HG02798 (cell line): Measurements from ENCODE around the gene KBTBD6.
"Not testable (repeated sequence)": the region's sequence is repeated elsewhere in the genome, so short reads cannot be mapped to it uniquely, and the experiment has no call there.

Source experiments
- ATAC-seq: cut with Tn5 transposase; IDR thresholded peaks from one replicate; pipeline ENCODE4 v1.9.1; 2021; ENCODE audit warnings: mild to moderate bottlenecking; ENCODE audit not compliant: unreplicated experiment, poor library complexity

The KBTBD6 gene

DNA sequence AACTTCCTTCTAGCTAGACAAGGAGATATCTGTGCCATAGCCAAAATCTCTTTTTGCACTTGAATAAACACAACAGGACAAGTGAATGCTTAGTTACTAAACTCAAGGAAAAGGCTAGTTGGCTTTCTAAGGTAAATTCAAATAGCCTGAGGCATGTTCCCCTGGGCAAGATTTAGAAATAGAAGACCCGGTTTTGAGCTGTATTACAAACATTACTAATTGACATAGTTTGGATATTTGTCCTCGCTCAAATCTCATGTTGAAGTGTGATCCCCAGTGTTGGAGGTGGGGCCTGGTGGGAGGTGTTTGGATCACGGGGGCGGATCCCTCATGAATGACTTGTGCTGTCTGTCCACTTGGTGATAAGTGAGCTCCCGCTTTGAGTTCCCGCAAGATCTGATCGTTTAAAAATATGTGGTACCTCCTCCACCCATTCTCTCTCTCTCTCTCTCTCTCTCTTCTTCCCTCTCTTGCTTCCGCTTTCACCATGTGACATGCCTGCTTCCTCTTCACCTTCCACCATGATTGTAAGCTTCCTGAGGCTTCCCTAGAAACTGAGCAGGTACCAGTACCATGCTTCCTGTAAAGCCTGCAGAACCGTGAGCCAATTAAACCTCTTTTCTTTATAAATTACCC, 3.9 kb upstream of the KBTBD6 start:
- no peak for ATAC-seq

DNA sequence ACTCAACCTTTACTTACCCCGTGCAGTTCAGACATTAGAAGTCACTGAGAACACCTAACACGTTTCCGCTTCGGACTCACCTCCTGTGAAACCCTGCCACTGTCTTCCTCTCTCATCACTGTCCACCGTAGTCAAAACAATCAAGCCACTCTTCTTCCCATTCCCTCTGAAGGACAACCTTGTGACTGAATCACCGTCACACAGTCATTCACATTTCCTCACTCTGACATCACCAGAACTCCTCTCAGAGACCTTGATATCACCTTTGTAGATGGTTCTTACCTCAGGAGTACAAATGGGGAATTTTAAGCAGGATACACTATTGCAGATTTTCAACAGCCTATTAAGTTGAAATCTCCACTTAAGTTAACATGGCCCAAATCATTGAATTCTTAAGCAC, 1.3 kb upstream of the KBTBD6 start:
- ATAC-seq: no peak

DNA sequence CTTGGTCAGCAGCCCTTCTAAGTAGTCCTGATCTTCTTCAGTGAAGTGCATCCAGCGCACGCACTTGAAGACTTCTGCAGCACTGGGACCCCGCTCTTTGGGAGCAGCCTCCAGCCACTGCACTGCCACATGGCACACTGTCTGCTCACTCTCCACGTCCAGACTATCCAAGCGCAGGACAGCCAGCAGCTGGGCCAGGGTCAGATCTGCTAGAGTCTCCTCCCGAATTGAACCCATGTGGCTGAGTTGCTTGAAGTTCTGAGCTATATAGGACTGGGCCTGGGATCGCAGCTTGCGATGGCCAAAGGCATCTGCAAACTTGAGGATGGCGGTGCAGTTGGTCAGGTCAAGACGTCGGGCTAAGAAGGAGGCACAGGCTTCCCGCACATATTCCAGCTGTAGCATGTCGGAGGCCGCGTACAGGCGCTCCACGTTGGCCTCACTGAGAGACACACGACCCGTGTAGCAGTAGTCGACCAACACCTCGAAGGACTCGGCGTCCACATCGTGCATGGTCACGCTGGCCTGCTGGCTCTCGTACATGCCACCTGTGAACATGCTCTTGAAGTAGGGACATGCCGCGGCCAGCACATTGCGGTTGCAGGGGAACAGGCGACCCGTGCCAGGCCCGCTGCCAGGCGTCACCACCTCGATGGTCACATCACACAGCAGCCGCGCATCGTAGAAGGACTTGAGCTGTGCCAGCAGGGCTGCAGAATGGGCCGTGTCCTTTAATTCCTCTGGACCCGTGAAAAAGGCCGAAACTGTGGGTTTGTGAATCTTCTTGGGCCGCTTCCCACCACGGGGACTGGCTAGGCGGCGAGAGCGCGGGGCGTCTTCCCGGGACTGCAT, 716 bp downstream of the KBTBD6 start:
- ATAC-seq: peak; percentile 11

DNA sequence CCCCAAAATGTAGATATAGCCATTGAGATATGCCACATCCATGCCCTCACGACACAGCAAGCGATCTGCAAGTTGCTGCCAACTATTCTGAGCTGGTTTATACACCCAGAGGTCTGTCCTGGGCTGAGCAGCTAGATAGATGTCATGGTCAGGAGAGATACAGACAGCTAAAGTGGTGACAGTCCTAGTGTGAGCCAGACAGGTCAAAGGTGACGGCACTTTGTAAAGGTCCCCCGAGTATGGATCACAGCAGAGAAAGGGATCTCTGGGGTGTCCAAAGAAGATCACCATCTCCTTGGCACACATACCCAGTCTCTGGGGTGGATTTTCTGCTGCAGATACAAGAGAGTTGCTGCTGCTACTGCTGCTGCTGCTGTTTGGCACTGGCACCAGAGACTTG, 1.4 kb downstream of the KBTBD6 start:
- ATAC-seq: not testable (repeated sequence)

DNA sequence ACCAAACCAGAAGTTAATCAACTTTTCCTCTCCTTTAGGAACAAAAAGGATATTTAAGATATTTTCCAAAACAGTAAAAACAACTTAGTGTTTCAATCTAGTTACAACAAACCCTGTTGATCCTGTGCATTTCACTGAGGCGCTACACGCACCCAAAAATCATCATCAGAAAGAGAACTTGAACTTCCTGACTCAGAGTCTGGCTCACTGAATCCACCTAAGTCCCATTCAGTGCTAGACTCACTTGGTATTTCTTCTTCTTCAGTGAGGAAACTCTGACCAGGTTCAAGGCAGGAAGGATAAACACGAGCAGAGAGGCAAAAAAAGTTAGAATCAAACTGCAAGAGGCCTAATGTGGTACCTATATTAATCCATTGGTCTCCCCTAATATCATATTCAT, 2.2 kb downstream of the KBTBD6 start:
- no peak for ATAC-seq

DNA sequence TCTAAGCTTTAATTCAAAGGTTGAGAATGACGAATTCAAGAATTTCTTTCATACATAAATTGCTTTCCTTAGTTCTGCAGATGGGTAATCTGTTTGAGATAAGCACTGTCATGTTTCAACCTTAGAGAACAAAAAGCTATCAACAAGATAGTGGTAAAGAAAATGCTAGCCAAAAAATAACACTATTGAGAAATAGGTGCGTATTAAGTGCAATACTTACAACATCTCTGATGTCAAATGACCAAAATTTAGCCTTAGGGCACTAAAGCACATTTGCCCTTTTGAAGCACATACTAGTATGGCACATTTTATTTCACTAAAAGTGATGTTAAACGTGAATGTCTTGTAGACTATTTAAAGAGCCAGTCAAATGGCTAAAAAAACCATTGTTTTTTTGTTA, 4.9 kb downstream of the KBTBD6 start:
- ATAC-seq: no peak

DNA sequence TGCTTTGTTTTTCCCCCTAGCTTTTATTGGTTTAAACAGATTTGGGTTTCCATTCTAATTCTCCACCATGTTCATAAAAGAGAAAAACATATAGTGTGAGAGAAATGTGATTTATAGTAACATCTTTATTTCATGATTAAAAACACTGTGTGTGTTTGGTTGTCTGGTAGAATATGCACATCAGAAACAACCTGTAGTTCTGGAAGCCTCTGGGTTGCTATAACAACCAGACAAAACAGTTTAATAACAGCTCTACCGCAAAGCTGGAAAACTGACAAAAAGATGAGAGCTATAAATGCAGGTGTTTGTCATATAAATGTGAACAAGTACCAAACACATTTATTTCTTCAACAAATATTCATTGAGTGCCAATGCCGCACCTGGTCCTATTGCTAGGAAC, 9.8 kb downstream of the KBTBD6 start:
- ATAC-seq: no peak

DNA sequence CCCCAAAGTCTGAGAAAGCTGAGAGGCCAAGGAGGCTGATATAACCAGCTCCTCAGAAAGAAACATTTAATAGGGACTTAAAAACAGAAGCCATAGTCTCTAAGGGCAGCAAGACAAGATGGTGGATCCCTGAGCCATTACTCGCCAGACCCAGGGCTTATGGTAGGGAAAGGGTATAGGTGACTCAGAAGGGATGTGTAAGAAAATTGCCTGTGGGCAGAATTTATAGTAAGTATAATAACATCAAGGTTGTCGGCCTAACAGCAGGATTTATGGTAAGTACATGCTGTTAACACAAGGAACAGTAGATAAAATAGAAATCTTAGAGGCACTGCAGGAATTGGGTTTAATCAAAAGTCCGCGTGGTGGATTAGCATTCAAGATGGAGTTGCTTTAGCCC, 14.7 kb downstream of the KBTBD6 start:
- no peak for ATAC-seq

DNA sequence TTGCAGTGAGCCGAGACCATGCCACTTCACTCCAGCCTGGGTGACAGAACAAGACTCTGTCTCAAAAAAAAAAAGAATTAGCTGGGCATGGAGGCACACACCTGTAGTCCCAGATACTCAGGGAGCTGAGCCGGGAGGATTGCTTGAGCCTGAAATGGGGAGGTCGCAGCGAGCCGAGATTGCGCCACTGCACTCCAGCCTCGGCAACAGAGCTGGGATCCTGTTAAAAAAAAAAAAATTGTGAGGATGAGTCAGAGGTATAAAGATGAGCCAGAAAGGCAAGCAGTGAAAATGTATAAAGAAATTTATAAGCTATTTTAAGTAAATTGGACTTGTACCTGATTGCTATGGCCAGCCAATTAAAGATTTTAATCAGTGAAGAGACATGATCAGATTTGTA, 21.1 kb downstream of the KBTBD6 start:
- ATAC-seq: no peak

DNA sequence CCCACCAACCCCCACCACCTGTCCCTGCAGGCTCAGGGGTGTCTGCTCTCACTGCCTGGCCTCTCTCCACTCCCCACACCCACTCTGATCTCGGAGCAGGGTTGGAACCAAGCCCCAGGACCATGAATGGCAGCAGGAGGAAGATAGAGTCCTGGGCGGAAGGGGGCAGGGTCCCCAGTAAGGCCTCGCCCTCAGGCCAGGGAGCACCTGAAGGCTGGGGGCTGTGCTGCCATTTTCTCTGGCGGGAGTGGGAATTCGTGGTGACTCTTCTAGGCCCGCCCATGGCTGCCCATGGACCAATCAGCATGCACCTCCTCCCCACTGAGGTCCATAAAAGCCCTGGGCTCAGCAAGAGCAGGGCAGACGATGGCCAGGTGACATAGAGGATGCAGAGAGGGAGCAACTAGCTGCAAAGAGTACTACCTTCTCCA, 25.0 kb downstream of the KBTBD6 start:
- ATAC-seq: no peak

DNA sequence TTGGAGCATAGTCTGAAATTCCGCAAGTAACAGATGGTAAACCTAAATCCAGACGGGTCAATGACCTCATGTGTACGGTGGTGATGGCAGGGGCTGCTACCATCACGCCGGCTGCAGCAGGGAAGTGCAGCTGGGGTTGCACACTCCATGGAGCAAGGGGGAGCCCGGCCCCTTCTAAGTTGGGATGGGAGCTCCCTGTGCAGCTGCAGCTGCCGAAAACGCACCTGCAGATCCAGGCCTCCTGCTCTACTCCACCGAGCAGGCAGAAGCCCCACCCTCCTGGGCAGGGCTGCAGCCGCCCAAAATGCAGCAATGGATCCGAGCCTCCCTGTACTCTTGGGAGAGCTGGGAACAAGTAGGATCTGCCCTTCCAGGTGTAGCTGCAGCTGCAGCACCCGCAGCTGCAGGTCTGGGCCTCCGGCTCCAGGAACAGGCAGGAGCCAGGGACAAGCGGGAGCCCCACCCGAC, 25.5 kb downstream of the KBTBD6 start:
- no peak for ATAC-seq

DNA sequence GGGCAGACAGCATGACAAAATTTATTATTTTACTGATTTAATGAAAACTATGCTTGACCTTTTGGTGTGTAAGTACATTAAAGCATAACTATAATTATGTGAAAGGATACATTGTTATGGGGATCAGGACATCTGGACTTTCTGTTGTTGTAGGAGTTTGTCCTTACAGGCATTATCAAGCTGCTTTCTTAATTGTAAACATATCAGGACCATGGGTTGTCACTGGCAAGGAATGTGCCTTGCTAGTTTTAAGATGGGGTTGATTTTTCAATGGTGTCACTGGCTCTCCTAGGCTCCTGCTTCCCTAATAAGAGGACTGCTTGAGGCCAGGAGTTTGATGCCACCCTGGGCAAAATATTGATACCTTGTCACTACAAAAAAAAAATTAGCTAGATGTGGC, 32.6 kb downstream of the KBTBD6 start:
- no peak for ATAC-seq

DNA sequence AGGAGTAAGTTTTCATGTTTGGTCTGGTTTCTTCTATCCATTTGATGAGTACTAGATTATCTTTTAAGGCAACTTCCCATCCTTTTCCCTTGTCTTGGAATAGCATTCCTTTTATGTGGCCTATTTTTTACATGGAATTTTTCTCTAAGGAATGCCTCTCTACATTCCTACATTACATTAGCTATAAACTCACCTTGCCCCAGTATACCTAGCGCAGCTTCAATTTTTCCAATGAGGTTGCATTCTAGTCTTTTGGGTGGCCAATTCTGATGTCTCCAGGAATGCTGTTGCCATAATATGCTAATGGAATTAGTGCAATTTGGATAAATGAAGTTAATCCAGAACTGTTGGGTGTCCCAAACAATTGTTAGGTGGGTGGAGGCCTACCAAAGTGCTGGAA, 33.8 kb downstream of the KBTBD6 start:
- no peak for ATAC-seq

DNA sequence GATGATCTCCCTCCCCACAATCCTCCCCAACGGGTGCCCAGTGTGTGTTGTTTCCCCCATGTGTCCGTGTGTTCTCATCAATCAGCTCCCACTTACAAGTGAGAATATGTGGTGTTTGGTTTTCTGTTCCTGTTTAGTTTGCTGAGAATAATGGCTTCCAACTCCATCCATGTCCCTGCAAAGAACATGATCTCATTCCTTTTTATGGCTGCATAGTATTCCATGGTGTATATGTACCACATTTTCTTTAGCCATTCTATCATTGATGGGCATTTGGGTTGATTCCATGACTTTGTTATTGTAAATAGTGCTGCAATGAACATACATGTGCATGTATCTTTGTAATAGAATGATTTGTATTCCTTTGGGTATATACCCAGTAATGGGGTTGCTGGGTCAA, 36.9 kb downstream of the KBTBD6 start:
- not testable (repeated sequence) for ATAC-seq

DNA sequence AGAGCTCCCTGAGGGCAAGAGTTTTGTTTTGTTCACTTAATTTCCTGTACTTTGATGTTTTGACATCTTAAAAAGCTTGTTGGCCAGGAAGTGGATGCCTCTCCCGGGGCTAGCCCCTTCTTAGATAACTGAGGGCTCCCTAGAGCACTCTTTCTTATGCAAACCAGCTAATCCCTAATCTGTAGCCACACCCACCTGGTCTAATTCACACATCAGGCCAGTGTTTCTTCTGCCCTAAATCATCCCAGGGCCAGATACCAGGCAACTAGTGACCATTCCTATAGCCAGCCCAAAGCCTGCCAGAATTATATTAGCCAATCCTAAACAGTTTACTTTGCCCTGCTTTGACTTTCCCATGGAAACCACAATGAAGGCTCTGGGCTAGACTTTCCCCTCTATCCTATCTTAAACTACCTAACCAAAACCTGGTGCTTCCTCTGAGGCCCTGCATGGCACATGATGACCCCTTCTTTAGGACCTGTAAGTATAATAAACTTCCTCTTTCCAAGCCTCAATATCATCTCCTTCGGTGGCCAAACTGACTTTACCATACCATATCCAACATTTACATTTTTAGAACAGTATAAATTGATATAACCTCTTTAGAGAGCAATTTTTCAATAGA, 46.5 kb downstream of the KBTBD6 start:
- no peak for ATAC-seq

DNA sequence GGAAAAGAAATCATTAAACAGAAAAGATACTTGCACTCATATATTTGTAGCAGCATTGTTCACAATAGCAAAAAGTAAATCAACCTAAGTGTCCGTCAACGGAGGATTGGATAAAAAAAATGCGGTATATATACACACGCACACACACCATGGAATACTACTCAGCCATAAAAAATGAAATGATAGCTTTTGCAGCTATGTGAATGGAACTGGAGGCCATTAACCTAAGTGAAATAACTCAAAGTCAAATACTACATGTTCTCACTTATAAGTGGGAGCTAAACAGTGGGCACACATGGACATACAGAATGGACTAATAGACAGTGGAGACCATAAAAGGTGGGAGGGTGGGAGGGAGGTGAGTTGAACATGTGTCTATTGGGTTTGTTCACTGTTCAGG, 52.9 kb downstream of the KBTBD6 start:
- no peak for ATAC-seq
